ENCODE measurements around the gene CMIP. TPM values are rescaled to one million over a fixed set of nuclear protein-coding genes. Genes with fewer than 3 reads are reported as not detected.
A peak's percentile ranks its signal among the peaks of the same experiment; 100 is the strongest.

Gene CMIP
- polyA plus RNA-seq, 3 donors: 0.85 to 61.9 (median 0.93) TPM

- Histone ChIP-seq H3K27ac (ENCODE audit: low read depth in 1 of 2, low read length in 2 of 2) (peak overlapping the region; percentile 87 to 97), H3K9ac (ENCODE audit: insufficient read depth, low read length, poor library complexity, severe bottlenecking) (peak overlapping the region; percentile 91), H3K4me2 (replicated peaks; ENCODE audit: extremely low read depth, low read length, poor library complexity, severe bottlenecking) (peak overlapping the region; percentile 90), H3K4me3 (replicated peaks in 1 of 3; ENCODE audit: low read depth in 2 of 3, low read length in 3 of 3) (peak overlapping the region; percentile 92 to 94 (median 94)), H3K4me1 (ENCODE audit: control insufficient read depth in 1 of 2, insufficient read depth in 2 of 2, low read length in 2 of 2) (peaks cover 58 to 64% of the 10 kb centered on the region in 2 donors), H3K9me3 (replicated peaks in 1 of 2; ENCODE audit: control insufficient read depth in 1 of 2, insufficient read depth in 1 of 2, low read length in 2 of 2) (no peaks in the 10 kb centered on the region), H4K20me1 (ENCODE audit: insufficient read depth, low read length) (peaks cover 55% of the 10 kb centered on the region), H2AFZ (ENCODE audit: insufficient read depth, low read depth, low read length, poor library complexity, severe bottlenecking) (no peak overlapping the region), H3K27me3 (ENCODE audit: control insufficient read depth in 2 of 2, insufficient read depth in 2 of 2, low read length in 2 of 2) (peaks cover 0 to 2% of the 10 kb centered on the region in 2 donors), H3K79me2 (ENCODE audit: insufficient read depth, low read length) (peaks cover 63% of the 10 kb centered on the region), H3K36me3 (replicated peaks in 1 of 2; ENCODE audit: control insufficient read depth in 1 of 2, insufficient read depth in 2 of 2, low read length in 2 of 2) (peaks cover 0 to 10% of the 10 kb centered on the region in 2 donors)
- peaks cover 62% of the 10 kb centered on the region for H3K4me1 Mint-ChIP-seq
- TF ChIP-seq CTCF (IDR thresholded peaks at IDR 0.05): no peak
- 2% methylated on average over 14 of the region's 23 CpGs for WGBS (ENCODE audit: insufficient coverage)
- peak overlapping the region; percentile 99 for H3K4me3 Mint-ChIP-seq
- H3K27ac Mint-ChIP-seq: peak overlapping the region; percentile 92 to 99 (median 96)
- peaks cover 0 to 2% (median 0%) of the 10 kb centered on the region in 7 donors for H3K9me3 Mint-ChIP-seq
- intact Hi-C loops (cut with micrococcal nuclease): loop anchor here (2.0 to 5.0 kb wide), 4 partner anchors 13 to 49 kb away; no protein-coding TSS in a partner anchor
- peak; percentile 72 to 87 (median 75) for DNase-seq
- peaks cover 6 to 15% (median 7%) of the 10 kb centered on the region in 3 donors for H3K27me3 Mint-ChIP-seq (ENCODE audit: low read depth in 3 of 3)
- peaks cover 30 to 31% of the 10 kb centered on the region in 2 donors for H3K36me3 Mint-ChIP-seq
These were observed 1.6 kb downstream of the CMIP start for GRCh38 chr16:81445966-81446906.

GRCh38 chr16:81446907-81447268 is 2.3 kb downstream of the CMIP start:
- peaks cover 0 to 2% of the 10 kb centered on the region in 2 donors for H3K27me3 ChIP-seq (ENCODE audit: control insufficient read depth in 2 of 2, insufficient read depth in 2 of 2, low read length in 2 of 2)
- Mint-ChIP-seq H3K27me3 (ENCODE audit: low read depth in 3 of 3) (peaks cover 3 to 13% (median 4%) of the 10 kb centered on the region in 3 donors), H3K36me3 (peaks cover 31 to 32% of the 10 kb centered on the region in 2 donors), H3K9me3 (peaks cover 0 to 2% (median 0%) of the 10 kb centered on the region in 7 donors), H3K27ac (peak overlapping the region; percentile 92 to 99 (median 96)), H3K4me1 (peaks cover 69% of the 10 kb centered on the region), H3K4me3 (peak overlapping the region; percentile 99)
- H3K9ac ChIP-seq (ENCODE audit: insufficient read depth, low read length, poor library complexity, severe bottlenecking): peak overlapping the region; percentile 91
- H4K20me1 ChIP-seq (ENCODE audit: insufficient read depth, low read length): peaks cover 62% of the 10 kb centered on the region
- H3K4me3 ChIP-seq (replicated peaks in 1 of 3; ENCODE audit: low read depth in 2 of 3, low read length in 3 of 3): peak overlapping the region; percentile 92 to 94 (median 94)
- TF ChIP-seq CTCF (IDR thresholded peaks at IDR 0.05): no peak
- no peak overlapping the region for H2AFZ ChIP-seq (ENCODE audit: insufficient read depth, low read depth, low read length, poor library complexity, severe bottlenecking)
- H3K79me2 ChIP-seq (ENCODE audit: insufficient read depth, low read length): peaks cover 68% of the 10 kb centered on the region
- peak overlapping the region; percentile 90 for H3K4me2 ChIP-seq (replicated peaks; ENCODE audit: extremely low read depth, low read length, poor library complexity, severe bottlenecking)
- no peak for DNase-seq
- H3K9me3 ChIP-seq (replicated peaks in 1 of 2; ENCODE audit: control insufficient read depth in 1 of 2, insufficient read depth in 1 of 2, low read length in 2 of 2): no peaks in the 10 kb centered on the region
- peak overlapping the region; percentile 87 to 97 for H3K27ac ChIP-seq (ENCODE audit: low read depth in 1 of 2, low read length in 2 of 2)
- WGBS (ENCODE audit: insufficient coverage): 36% methylated on average over 12 of the region's 14 CpGs
- intact Hi-C loops (cut with micrococcal nuclease): loop anchor here (2.0 to 5.0 kb wide), 4 partner anchors 14 to 48 kb away; no protein-coding TSS in a partner anchor
- peaks cover 0 to 10% of the 10 kb centered on the region in 2 donors for H3K36me3 ChIP-seq (replicated peaks in 1 of 2; ENCODE audit: control insufficient read depth in 1 of 2, insufficient read depth in 2 of 2, low read length in 2 of 2)
- peaks cover 65 to 70% of the 10 kb centered on the region in 2 donors for H3K4me1 ChIP-seq (ENCODE audit: control insufficient read depth in 1 of 2, insufficient read depth in 2 of 2, low read length in 2 of 2)

Measured in CD14-positive monocyte (primary cell).